ENCODE data around the gene CCR5AS.

CCR5AS gene

DNA sequence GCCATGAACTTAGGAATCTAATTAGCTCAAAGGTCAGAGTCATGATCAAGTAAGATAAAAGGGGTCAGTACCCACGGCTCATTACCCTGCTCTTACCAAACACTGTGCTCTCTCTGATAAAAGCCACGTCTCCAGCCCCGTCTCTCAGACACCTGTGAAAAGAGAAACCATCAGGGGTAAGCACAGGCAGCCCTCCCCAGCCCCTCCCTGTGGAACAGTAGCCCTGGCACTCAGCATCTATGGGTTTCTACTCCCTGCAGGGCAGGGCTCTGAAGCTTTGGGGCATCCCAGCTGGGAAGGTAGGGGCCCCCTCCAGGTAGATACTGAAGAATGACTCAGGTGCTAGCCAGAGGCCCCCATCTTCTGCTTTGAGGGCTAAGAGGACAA lies 47.3 kb upstream of the CCR5AS start:
- POLR2A ChIA-PET (ENCODE audit: partially characterized antibody): no interaction called here
- Histone ChIP-seq H2BK5ac (ENCODE audit: low read depth, low read length) (no peak overlapping the region), H2AFZ (ENCODE audit: low read length) (no peak overlapping the region), H3K4me1 (replicated peaks in 1 of 4; ENCODE audit: control insufficient read depth in 3 of 4, insufficient read depth in 4 of 4, low read length in 3 of 4) (no peaks in the 10 kb centered on the region), H2BK120ac (replicated peaks; ENCODE audit: low read depth, low read length) (no peak overlapping the region), H3K79me1 (ENCODE audit: low read depth, low read length) (no peaks in the 10 kb centered on the region), H3K36me3 (ENCODE audit: control insufficient read depth in 2 of 4, insufficient read depth in 4 of 4, low read length in 3 of 4) (no peaks in the 10 kb centered on the region), H2BK15ac (ENCODE audit: low read length) (no peak overlapping the region), H3K23ac (ENCODE audit: insufficient read length) (no peak overlapping the region), H3K56ac (replicated peaks; ENCODE audit: insufficient read length, low read depth, low read length) (no peak overlapping the region), H3K4ac (replicated peaks; ENCODE audit: insufficient read length, low read depth, low read length) (no peak overlapping the region), H3K23me2 (ENCODE audit: low read depth, low read length) (no peaks in the 10 kb centered on the region), H4K5ac (ENCODE audit: insufficient read length, low read depth, low read length) (no peak overlapping the region), H4K91ac (replicated peaks; ENCODE audit: insufficient read length, low read length) (no peak overlapping the region), H2BK12ac (ENCODE audit: low read depth, low read length) (no peak overlapping the region), H3K9me3 (ENCODE audit: insufficient read depth in 2 of 2, low read depth in 1 of 2, low read length in 1 of 2) (no peaks in the 10 kb centered on the region), H2AK5ac (ENCODE audit: low read depth, low read length) (no peak overlapping the region), H3K79me2 (ENCODE audit: control insufficient read depth in 1 of 2, insufficient read depth in 2 of 2, low read length in 2 of 2) (no peaks in the 10 kb centered on the region), H3K14ac (ENCODE audit: insufficient read length) (no peak overlapping the region), H3K4me2 (ENCODE audit: insufficient read depth in 1 of 2, low read depth in 2 of 2, low read length in 2 of 2) (no peak overlapping the region), H3K27ac (ENCODE audit: low read depth, low read length) (no peak overlapping the region), H4K8ac (ENCODE audit: extremely low read depth, insufficient read depth, low read length) (no peak overlapping the region), H3K27me3 (replicated peaks in 1 of 4; ENCODE audit: control insufficient read depth in 3 of 4, extremely low read depth in 1 of 4, insufficient read depth in 3 of 4, low read length in 3 of 4) (no peaks in the 10 kb centered on the region), H4K20me1 (replicated peaks in 1 of 2; ENCODE audit: control insufficient read depth in 1 of 2, insufficient read depth in 2 of 2, low read length in 2 of 2) (no peaks in the 10 kb centered on the region), H3K4me3 (ENCODE audit: extremely low read depth in 1 of 4, insufficient read depth in 2 of 4, low read depth in 3 of 4, low read length in 4 of 4) (no peak overlapping the region), H2BK20ac (ENCODE audit: low read length) (no peak overlapping the region), H3K9ac (replicated peaks in 1 of 4; ENCODE audit: extremely low read depth in 1 of 4, low read depth in 3 of 4, low read length in 3 of 4) (no peak overlapping the region), H3K18ac (ENCODE audit: extremely low read depth, low read length) (no peak overlapping the region)
- CTCF ChIA-PET (ENCODE audit: partially characterized antibody): interaction anchor here (0.9 to 4.5 kb wide), 4 partner anchors 8 to 76 kb away, joined by 3 to 22 read pairs (median 4); no protein-coding TSS in a partner anchor
- 76% methylated on average over 3 of the region's 3 CpGs; no CpG with 5 or more reads in 1 of the 2 experiments for WGBS, 2 experiments (ENCODE audit: extremely low coverage in 1 of 2, insufficient coverage in 1 of 2, insufficient read length in 1 of 2, insufficient replicate concordance in 2 of 2, low coverage in 1 of 2, low lambda C conversion rate in 2 of 2, missing lambda C conversion rate in 1 of 2)
- TF ChIP-seq EGR1 (IDR thresholded peaks at IDR 0.05; ENCODE audit: borderline replicate concordance, low read depth, low read length) (no peak), SIRT6 (IDR thresholded peaks at IDR 0.05; ENCODE audit: low read length) (no peak), SP1 (IDR thresholded peaks at IDR 0.05; ENCODE audit: low read depth, low read length) (no peak), BACH1 (IDR thresholded peaks at IDR 0.05; ENCODE audit: low read length) (no peak), PHF8 (conservative IDR thresholded peaks at IDR 0.05; ENCODE audit: low read depth, low read length) (no peak), SIX5 (IDR thresholded peaks at IDR 0.05; ENCODE audit: low read depth, low read length) (no peak), TCF12 (IDR thresholded peaks at IDR 0.05; ENCODE audit: low read depth, low read length) (no peak), RFX5 (IDR thresholded peaks at IDR 0.05; ENCODE audit: borderline replicate concordance, low read depth, low read length) (no peak), POLR2AphosphoS5 (IDR thresholded peaks at IDR 0.05; ENCODE audit: low read depth, low read length) (no peak)
- TF ChIP-seq, protein P1, sequence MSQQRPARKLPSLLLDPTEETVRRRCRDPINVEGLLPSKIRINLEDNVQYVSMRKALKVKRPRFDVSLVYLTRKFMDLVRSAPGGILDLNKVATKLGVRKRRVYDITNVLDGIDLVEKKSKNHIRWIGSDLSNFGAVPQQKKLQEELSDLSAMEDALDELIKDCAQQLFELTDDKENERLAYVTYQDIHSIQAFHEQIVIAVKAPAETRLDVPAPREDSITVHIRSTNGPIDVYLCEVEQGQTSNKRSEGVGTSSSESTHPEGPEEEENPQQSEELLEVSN (IDR thresholded peaks at IDR 0.05): no peak
- TF ChIP-seq, protein P2, sequence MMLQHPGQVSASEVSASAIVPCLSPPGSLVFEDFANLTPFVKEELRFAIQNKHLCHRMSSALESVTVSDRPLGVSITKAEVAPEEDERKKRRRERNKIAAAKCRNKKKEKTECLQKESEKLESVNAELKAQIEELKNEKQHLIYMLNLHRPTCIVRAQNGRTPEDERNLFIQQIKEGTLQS (IDR thresholded peaks at IDR 0.05; ENCODE audit: insufficient read depth, low read depth, low read length): no peak
- TF ChIP-seq, protein P3, sequence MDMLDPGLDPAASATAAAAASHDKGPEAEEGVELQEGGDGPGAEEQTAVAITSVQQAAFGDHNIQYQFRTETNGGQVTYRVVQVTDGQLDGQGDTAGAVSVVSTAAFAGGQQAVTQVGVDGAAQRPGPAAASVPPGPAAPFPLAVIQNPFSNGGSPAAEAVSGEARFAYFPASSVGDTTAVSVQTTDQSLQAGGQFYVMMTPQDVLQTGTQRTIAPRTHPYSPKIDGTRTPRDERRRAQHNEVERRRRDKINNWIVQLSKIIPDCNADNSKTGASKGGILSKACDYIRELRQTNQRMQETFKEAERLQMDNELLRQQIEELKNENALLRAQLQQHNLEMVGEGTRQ (IDR thresholded peaks at IDR 0.05; ENCODE audit: low read length): no peak
- FAIRE-seq: no peak
- no peak for DNase-seq (ENCODE audit: low read depth in 1 of 2, low spot score in 2 of 2)
